Liver (tissue), 9 donors: ENCODE measurements around the gene FAIM2. TPM values are rescaled to one million over a fixed set of nuclear protein-coding genes. Genes with fewer than 3 reads are reported as not detected.

ENCODE experiments used
- DNase-seq: peaks from one replicate; pipeline ENCODE4 v3.0.0-alpha.2; 2017; ENCODE audit warnings: low spot score
- H3K27ac ChIP-seq, 2 donors: one replicate each; pipeline ENCODE4 v1.7.0; 2013; ENCODE audit warnings: inconsistent platforms in 2 of 2, low read length in 2 of 2, control low read depth in 1 of 2, low read depth in 1 of 2, mild to moderate bottlenecking in 1 of 2
- H3K27me3 ChIP-seq, 4 donors: one replicate each; pipeline versions ENCODE4 v1.6.1 to v1.7.0; 2013; ENCODE audit warnings: low read length in 3 of 4, inconsistent platforms in 1 of 4, mild to moderate bottlenecking in 1 of 4, moderate library complexity in 1 of 4; ENCODE audit not compliant: control insufficient read depth in 4 of 4, insufficient read depth in 4 of 4
- H3K36me3 ChIP-seq, 4 donors: one replicate each; pipeline versions ENCODE4 v1.6.1 to v1.7.0; 2013; ENCODE audit warnings: low read length in 3 of 4, mild to moderate bottlenecking in 3 of 4, low read depth in 1 of 4, moderate library complexity in 1 of 4; ENCODE audit not compliant: control insufficient read depth in 4 of 4, insufficient read depth in 3 of 4
- H3K4me1 ChIP-seq, 4 donors: one replicate each; pipeline versions ENCODE4 v1.6.1 to v1.7.0; 2013; ENCODE audit warnings: low read length in 3 of 4, mild to moderate bottlenecking in 3 of 4, moderate library complexity in 1 of 4; ENCODE audit not compliant: control insufficient read depth in 4 of 4, insufficient read depth in 4 of 4
- H3K4me3 ChIP-seq, 3 donors: one replicate each; pipeline versions ENCODE4 v1.6.1 to v1.7.0; 2013; ENCODE audit warnings: low read length in 3 of 3, control low read depth in 1 of 3, low read depth in 1 of 3, mild to moderate bottlenecking in 1 of 3
- H3K9ac ChIP-seq, 2 donors: one replicate each; pipeline ENCODE4 v1.7.0; 2013; ENCODE audit warnings: low read length in 2 of 2, mild to moderate bottlenecking in 2 of 2, moderate library complexity in 2 of 2, control low read depth in 1 of 2, low read depth in 1 of 2
- H3K9me3 ChIP-seq, 4 donors: one replicate each; pipeline versions ENCODE4 v1.6.1 to v1.7.0; 2013; ENCODE audit warnings: low read length in 3 of 4; ENCODE audit not compliant: control insufficient read depth in 4 of 4
- EGR1 ChIP-seq, 2 donors: IDR thresholded peaks; 2 replicates each; pipeline ENCODE4 v1.6.1; 2016 to 2018; ENCODE audit warnings: antibody characterized with exemption in 2 of 2, low read depth in 2 of 2
- FOXA1 ChIP-seq: IDR thresholded peaks from 2 replicates; pipeline ENCODE4 v1.6.1; 2016; ENCODE audit warnings: antibody characterized with exemption
- FOXA2 ChIP-seq: IDR thresholded peaks from 2 replicates; pipeline ENCODE4 v1.6.1; 2016; ENCODE audit warnings: antibody characterized with exemption
- GABPA ChIP-seq, 2 donors: IDR thresholded peaks in 1 of 2; conservative IDR thresholded peaks in 1 of 2; 2 replicates each; pipeline ENCODE4 v1.6.1; 2016; ENCODE audit warnings: antibody characterized with exemption in 2 of 2, mild to moderate bottlenecking in 1 of 2, moderate library complexity in 1 of 2
- HNF4A ChIP-seq, 2 donors: conservative IDR thresholded peaks; 2 replicates each; pipeline ENCODE4 v1.6.1; 2016; ENCODE audit warnings: antibody characterized with exemption in 2 of 2, mild to moderate bottlenecking in 2 of 2
- HNF4G ChIP-seq: IDR thresholded peaks from 2 replicates; pipeline ENCODE4 v1.6.1; 2016; ENCODE audit warnings: antibody characterized with exemption
- JUND ChIP-seq, 2 donors: IDR thresholded peaks; 2 replicates each; pipeline ENCODE4 v1.6.1; 2016; ENCODE audit warnings: antibody characterized with exemption in 2 of 2
- NR2F2 ChIP-seq: IDR thresholded peaks from 2 replicates; pipeline ENCODE4 v1.6.1; 2016; ENCODE audit warnings: antibody characterized with exemption
- RAD21 ChIP-seq, 2 donors: IDR thresholded peaks; 2 replicates each; pipeline ENCODE4 v1.6.1; 2016; ENCODE audit warnings: antibody characterized with exemption in 2 of 2, mild to moderate bottlenecking in 2 of 2
- RXRA ChIP-seq, 2 donors: IDR thresholded peaks; 2 replicates each; pipeline ENCODE4 v1.6.1; 2017 to 2018; ENCODE audit warnings: antibody characterized with exemption in 2 of 2, mild to moderate bottlenecking in 1 of 2
- SP1 ChIP-seq: IDR thresholded peaks from 2 replicates; pipeline ENCODE4 v1.6.1; 2018; ENCODE audit warnings: antibody characterized with exemption, mild to moderate bottlenecking
- TAF1 ChIP-seq: conservative IDR thresholded peaks from 2 replicates; pipeline ENCODE4 v1.6.1; 2016; ENCODE audit warnings: antibody characterized with exemption, mild to moderate bottlenecking
- YY1 ChIP-seq: IDR thresholded peaks from 2 replicates; pipeline ENCODE4 v1.6.1; 2016; ENCODE audit warnings: antibody characterized with exemption, mild to moderate bottlenecking
- WGBS: extraction: QIAGEN DNeasy Blood & Tissue Kit; methylation state at CpG from one replicate; pipeline ENCODE4 v1.1.7; 2013; 5-methylcytosine and 5-hydroxymethylcytosine counted together
- polyA plus RNA-seq, 2 donors: library from polyadenylated mRNA; stranded (reverse) in 1 of 2; unstranded in 1 of 2; fragments of 200-250 nt in 1 of 2; fragments of >200 nt in 1 of 2; fragmentation: Nextera tagmentation in 1 of 2; extraction: Ambion mirVana in 1 of 2; gene quantifications; one replicate each; pipeline versions ENCODE4 v1.2.1 to v1.2.3, GENCODE V29; 2013 to 2015
- total RNA-seq, 2 donors: library from RNA; depleted of rRNA; stranded (reverse); fragments of >200 nt; gene quantifications; one replicate each; pipeline ENCODE4 v1.2.3, GENCODE V29; 2014
- TF ChIP-seq, protein P1 (sequence below): IDR thresholded peaks from 2 replicates; pipeline ENCODE4 v1.6.1; 2016; ENCODE audit warnings: antibody characterized with exemption, mild to moderate bottlenecking
- TF ChIP-seq, protein P2 (sequence below): IDR thresholded peaks from 2 replicates; pipeline ENCODE4 v1.6.1; 2016; ENCODE audit warnings: antibody characterized with exemption
- TF ChIP-seq, protein P3 (sequence below): IDR thresholded peaks from 2 replicates; pipeline ENCODE4 v1.6.1; 2016; ENCODE audit warnings: antibody characterized with exemption
- TF ChIP-seq, protein P4 (sequence below): IDR thresholded peaks from 2 replicates; pipeline ENCODE4 v1.6.1; 2016; ENCODE audit warnings: antibody characterized with exemption
- donor health status: healthy.
- donor health status: healthy.
- donor health status: healthy.
- donor health status: healthy.
- donor health status: healthy.

FAIM2 gene
- total and polyA plus RNA-seq, 4 donors = 0.06 to 0.23 TPM; not detected in 2

DNA sequence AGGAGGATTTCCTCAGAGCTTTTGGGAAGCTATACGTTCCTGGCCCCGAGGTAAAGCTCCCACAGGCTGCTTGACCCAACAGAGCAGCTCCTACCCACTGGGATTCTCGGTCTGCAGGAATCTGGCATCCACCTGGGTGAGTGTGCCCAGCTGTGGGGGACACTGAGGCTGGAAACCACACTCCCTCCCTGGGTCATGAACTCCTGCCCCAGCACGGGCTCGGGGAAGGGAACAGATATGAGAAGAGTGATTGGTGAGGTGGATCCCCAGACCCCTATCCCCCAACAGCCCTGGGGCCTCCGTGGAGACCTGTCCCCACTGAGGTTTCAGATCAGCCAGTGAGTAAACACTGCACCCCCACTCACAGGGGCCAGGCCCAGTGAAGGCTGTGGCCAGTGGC lies 3.3 kb downstream of the FAIM2 start:
- no peak overlapping the region for H3K4me3 ChIP-seq

DNA sequence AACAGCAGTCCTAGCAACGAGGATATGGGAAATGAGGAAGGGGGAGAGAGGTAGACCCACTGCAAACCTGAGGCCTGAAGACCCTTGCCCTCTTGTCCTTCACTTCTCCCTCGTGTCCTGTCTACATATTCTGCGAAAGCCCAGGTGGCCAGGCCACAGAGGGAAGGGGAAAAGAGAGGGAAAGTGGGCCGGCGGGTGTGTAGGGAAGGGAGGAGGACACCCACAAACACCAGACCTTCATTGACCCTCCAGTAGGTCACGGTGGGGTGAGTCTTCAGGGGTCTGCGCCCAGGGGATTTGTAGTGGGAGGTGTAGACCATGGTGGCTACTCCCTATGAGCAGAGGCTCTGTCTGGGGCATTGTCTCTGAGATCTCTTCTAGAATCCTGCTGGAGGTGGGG lies 3.8 kb downstream of the FAIM2 start:
- H3K27me3 ChIP-seq = no peaks in the 10 kb centered on the region
- H3K36me3 ChIP-seq = no peaks in the 10 kb centered on the region
- DNase-seq = no peak
- H3K27ac ChIP-seq = no peak overlapping the region
- 75% methylated on average over 7 of the region's 7 CpGs for WGBS
- H3K9ac ChIP-seq = no peak overlapping the region
- no peak overlapping the region for H3K4me3 ChIP-seq
- H3K4me1 ChIP-seq = no peaks in the 10 kb centered on the region
- H3K9me3 ChIP-seq = no peaks in the 10 kb centered on the region
- no peak for TF ChIP-seq JUND (IDR thresholded peaks at IDR 0.05)
- no peak for TF ChIP-seq YY1
- TF ChIP-seq NR2F2 = no peak
- TF ChIP-seq, protein P1, sequence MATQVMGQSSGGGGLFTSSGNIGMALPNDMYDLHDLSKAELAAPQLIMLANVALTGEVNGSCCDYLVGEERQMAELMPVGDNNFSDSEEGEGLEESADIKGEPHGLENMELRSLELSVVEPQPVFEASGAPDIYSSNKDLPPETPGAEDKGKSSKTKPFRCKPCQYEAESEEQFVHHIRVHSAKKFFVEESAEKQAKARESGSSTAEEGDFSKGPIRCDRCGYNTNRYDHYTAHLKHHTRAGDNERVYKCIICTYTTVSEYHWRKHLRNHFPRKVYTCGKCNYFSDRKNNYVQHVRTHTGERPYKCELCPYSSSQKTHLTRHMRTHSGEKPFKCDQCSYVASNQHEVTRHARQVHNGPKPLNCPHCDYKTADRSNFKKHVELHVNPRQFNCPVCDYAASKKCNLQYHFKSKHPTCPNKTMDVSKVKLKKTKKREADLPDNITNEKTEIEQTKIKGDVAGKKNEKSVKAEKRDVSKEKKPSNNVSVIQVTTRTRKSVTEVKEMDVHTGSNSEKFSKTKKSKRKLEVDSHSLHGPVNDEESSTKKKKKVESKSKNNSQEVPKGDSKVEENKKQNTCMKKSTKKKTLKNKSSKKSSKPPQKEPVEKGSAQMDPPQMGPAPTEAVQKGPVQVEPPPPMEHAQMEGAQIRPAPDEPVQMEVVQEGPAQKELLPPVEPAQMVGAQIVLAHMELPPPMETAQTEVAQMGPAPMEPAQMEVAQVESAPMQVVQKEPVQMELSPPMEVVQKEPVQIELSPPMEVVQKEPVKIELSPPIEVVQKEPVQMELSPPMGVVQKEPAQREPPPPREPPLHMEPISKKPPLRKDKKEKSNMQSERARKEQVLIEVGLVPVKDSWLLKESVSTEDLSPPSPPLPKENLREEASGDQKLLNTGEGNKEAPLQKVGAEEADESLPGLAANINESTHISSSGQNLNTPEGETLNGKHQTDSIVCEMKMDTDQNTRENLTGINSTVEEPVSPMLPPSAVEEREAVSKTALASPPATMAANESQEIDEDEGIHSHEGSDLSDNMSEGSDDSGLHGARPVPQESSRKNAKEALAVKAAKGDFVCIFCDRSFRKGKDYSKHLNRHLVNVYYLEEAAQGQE = no peak
- TF ChIP-seq, protein P2, sequence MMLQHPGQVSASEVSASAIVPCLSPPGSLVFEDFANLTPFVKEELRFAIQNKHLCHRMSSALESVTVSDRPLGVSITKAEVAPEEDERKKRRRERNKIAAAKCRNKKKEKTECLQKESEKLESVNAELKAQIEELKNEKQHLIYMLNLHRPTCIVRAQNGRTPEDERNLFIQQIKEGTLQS = no peak
- TF ChIP-seq, protein P3, sequence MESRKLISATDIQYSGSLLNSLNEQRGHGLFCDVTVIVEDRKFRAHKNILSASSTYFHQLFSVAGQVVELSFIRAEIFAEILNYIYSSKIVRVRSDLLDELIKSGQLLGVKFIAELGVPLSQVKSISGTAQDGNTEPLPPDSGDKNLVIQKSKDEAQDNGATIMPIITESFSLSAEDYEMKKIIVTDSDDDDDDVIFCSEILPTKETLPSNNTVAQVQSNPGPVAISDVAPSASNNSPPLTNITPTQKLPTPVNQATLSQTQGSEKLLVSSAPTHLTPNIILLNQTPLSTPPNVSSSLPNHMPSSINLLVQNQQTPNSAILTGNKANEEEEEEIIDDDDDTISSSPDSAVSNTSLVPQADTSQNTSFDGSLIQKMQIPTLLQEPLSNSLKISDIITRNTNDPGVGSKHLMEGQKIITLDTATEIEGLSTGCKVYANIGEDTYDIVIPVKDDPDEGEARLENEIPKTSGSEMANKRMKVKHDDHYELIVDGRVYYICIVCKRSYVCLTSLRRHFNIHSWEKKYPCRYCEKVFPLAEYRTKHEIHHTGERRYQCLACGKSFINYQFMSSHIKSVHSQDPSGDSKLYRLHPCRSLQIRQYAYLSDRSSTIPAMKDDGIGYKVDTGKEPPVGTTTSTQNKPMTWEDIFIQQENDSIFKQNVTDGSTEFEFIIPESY = no peak
- no peak for TF ChIP-seq SP1
- no peak for TF ChIP-seq GABPA (IDR thresholded peaks at IDR 0.05 in 1 of 2, conservative IDR thresholded peaks at IDR 0.05 in 1 of 2)
- no peak for TF ChIP-seq FOXA1
- TF ChIP-seq RAD21 (IDR thresholded peaks at IDR 0.05) = no peak
- TF ChIP-seq RXRA (IDR thresholded peaks at IDR 0.05) = no peak
- TF ChIP-seq HNF4G = no peak
- TF ChIP-seq TAF1 = no peak
- TF ChIP-seq, protein P4, sequence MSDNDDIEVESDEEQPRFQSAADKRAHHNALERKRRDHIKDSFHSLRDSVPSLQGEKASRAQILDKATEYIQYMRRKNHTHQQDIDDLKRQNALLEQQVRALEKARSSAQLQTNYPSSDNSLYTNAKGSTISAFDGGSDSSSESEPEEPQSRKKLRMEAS = no peak
- no peak for TF ChIP-seq FOXA2

More for the DNA sequence above, 3.3 kb downstream of the FAIM2 start:
- WGBS = 72% methylated on average over 6 of the region's 6 CpGs
- Histone ChIP-seq H3K9me3 (no peaks in the 10 kb centered on the region), H3K36me3 (no peaks in the 10 kb centered on the region), H3K27ac (no peak overlapping the region), H3K27me3 (no peaks in the 10 kb centered on the region), H3K4me1 (no peaks in the 10 kb centered on the region), H3K9ac (no peak overlapping the region)
- TF ChIP-seq, protein P3 = no peak
- TF ChIP-seq, protein P2 = no peak
- no peak for TF ChIP-seq FOXA1
- TF ChIP-seq, protein P4 = no peak
- no peak for TF ChIP-seq NR2F2
- no peak for TF ChIP-seq HNF4G
- no peak for TF ChIP-seq HNF4A (conservative IDR thresholded peaks at IDR 0.05)
- TF ChIP-seq EGR1 (IDR thresholded peaks at IDR 0.05; ENCODE audit: low read depth in 2 of 2) = no peak
- no peak for DNase-seq
